Measurements from ENCODE around the gene REELD1. TPM values are rescaled to one million over a fixed set of nuclear protein-coding genes. Genes with fewer than 3 reads are reported as not detected.

REELD1 gene
- total and polyA plus RNA-seq, 2 of the 4 experiments (the other 2 are of a cell fraction) = not detected

DNA sequence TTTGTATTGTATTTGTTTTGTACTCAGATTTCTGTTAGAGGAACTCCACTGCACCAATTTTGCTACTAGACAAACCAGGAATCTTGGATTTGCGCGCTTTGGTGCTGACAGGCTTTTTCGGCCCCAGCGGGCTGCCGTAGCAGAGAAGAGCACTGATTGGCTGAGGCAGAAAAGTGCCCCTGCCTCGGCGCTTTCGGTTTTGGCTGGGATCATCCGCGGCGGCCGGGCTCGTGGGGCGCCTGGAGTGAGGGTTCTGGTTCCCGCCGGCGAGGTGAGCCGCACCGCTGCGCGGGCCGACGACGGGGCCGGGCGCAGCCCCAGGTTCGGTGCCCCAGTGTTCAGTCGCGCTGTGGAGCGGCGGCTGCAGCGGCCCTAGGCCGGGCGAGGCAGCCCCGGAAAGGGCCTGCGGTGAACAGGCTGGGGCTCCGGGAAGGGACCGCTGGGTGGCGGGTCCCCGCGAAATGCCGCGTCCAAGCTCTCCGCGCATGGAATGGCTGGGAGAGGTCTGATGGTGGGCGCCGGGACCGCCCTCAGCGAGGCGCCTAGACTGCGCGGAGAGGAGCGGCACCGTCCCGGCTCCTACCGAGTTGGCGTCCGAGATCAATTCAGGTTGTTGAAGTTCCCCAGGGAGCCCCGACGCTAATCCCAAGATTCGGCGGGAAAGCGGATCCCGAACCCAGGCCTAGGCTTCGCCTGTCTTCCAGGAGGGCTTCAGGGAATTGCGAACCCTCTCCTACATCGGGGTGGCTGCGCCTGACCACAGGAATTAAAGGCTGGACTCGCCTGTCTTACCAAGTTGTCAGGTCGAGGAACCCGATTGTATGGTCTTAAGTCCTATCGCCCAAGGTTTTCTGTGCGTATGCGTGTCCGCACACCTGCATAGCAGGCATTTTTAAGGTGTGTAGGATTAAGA is 38.5 kb upstream of the REELD1 start, which contains the start of gene LSM6:
Gene LSM6 (plus strand): TSS at position 178 of the 913 bp plus-strand sequence. CDS start 7,204 bp downstream, outside the sequence.
- peak within 1 kb of the TSS; percentile 52 for H2BK5ac ChIP-seq (ENCODE audit: low read depth, low read length, poor library complexity, severe bottlenecking)
- dilution Hi-C loops (cut with HindIII; ENCODE audit: low sequenced_read_pairs, unreplicated experiment) = no loop called here
- ATAC-seq (ENCODE audit: low read depth) = peak; percentile 96
- no peak within 1 kb of the TSS for H2BK15ac ChIP-seq (ENCODE audit: low read depth, low read length)
- TSS peak; percentile 29 for BruUV-seq (replicated peaks)
- peaks cover 4% of the 10 kb centered on the region; the same call in 1 of the 2 replicates for H3K9me1 ChIP-seq (ENCODE audit: insufficient read depth, low read length)
- H3K9me3 ChIP-seq (ENCODE audit: control insufficient read depth, insufficient read depth, low read length) = no peaks in the 10 kb centered on the region
- H3K4me1 ChIP-seq (ENCODE audit: control insufficient read depth, insufficient read depth, low read length) = peaks cover 3% of the 10 kb centered on the region; the same call in 1 of the 2 replicates
- peaks cover 21 to 23% of the 10 kb centered on the region in 2 experiments for H3K79me1 ChIP-seq (ENCODE audit: low read depth in 1 of 2, low read length in 2 of 2)
- peak within 1 kb of the TSS; percentile 76 for H3K23ac ChIP-seq (ENCODE audit: low read depth, low read length)
- peak within 1 kb of the TSS; percentile 87 for H3K4me2 ChIP-seq (ENCODE audit: low read depth, low read length)
- CTCF ChIA-PET = no interaction called here
- H4K8ac ChIP-seq (ENCODE audit: low read depth in 2 of 2, low read length in 2 of 2) = peak within 1 kb of the TSS; percentile 64 to 80
- peak within 1 kb of the TSS; percentile 57 for H3K56ac ChIP-seq (ENCODE audit: extremely low read depth, insufficient read depth, low read length)
- H2BK120ac ChIP-seq (ENCODE audit: low read depth, low read length) = peak within 1 kb of the TSS; percentile 56; the same call in 1 of the 2 replicates
- DNase-seq = peak; percentile 85
- H3K4me3 ChIP-seq (ENCODE audit: insufficient read depth, low read depth, low read length) = peak within 1 kb of the TSS; percentile 60
- peak within 1 kb of the TSS; percentile 59 for H3K4ac ChIP-seq (ENCODE audit: low read depth, low read length)
- peak within 1 kb of the TSS; percentile 77 for H3K9ac ChIP-seq (ENCODE audit: low read depth, low read length)
- POLR2A ChIA-PET (ENCODE audit: unreplicated experiment) = interaction anchor here (0.6 kb wide), 1 partner anchor 107 kb away, joined by 3 read pairs; no protein-coding TSS in a partner anchor
- peak within 1 kb of the TSS; percentile 49; the same call in 1 of the 2 replicates for H4K91ac ChIP-seq (ENCODE audit: insufficient read depth, low read depth, low read length)
- H3K14ac ChIP-seq (replicated peaks; ENCODE audit: low read depth, low read length) = peak within 1 kb of the TSS; percentile 62
- no peak within 1 kb of the TSS for H2BK20ac ChIP-seq (ENCODE audit: low read depth, low read length)
- WGBS, 2 experiments (ENCODE audit: extremely low coverage in 2 of 2, insufficient read length in 1 of 2) = no CpG with 5 or more reads among the region's 75 CpGs
- H4K20me1 ChIP-seq (ENCODE audit: insufficient read depth, low read length) = peaks cover 5% of the 10 kb centered on the region; the same call in 1 of the 2 replicates
- intact Hi-C loops (cut with micrococcal nuclease) = loop anchor here (1.0 to 5.0 kb wide), 2 partner anchors 238 to 556 kb away; partner anchors contain the start of genes MMAA and ZNF827
- H3K27ac ChIP-seq (ENCODE audit: insufficient read depth, low read length) = peak within 1 kb of the TSS; percentile 53
- peak within 1 kb of the TSS; percentile 97 for H2AFZ ChIP-seq (replicated peaks; ENCODE audit: low read length, poor library complexity)
- no peaks in the 10 kb centered on the region; the same call in 1 of the 2 replicates for H3K36me3 ChIP-seq (ENCODE audit: control insufficient read depth, insufficient read depth, low read length)
- H4K5ac ChIP-seq (ENCODE audit: low read depth, low read length) = no peak within 1 kb of the TSS; the same call in 1 of the 2 replicates
- in situ Hi-C loops (cut with MboI; ENCODE audit: low sequenced_read_pairs) = no loop called here
- H3K18ac ChIP-seq (ENCODE audit: low read depth, low read length) = no peak within 1 kb of the TSS
- no peak within 1 kb of the TSS for H2AK5ac ChIP-seq (ENCODE audit: low read depth, low read length)
- peak within 1 kb of the TSS; percentile 81 for H2AK9ac ChIP-seq (replicated peaks; ENCODE audit: low read depth, low read length, poor library complexity)
- no peaks in the 10 kb centered on the region for H3K27me3 ChIP-seq (ENCODE audit: control insufficient read depth, insufficient read depth, low read length)
- TF ChIP-seq, protein P1, sequence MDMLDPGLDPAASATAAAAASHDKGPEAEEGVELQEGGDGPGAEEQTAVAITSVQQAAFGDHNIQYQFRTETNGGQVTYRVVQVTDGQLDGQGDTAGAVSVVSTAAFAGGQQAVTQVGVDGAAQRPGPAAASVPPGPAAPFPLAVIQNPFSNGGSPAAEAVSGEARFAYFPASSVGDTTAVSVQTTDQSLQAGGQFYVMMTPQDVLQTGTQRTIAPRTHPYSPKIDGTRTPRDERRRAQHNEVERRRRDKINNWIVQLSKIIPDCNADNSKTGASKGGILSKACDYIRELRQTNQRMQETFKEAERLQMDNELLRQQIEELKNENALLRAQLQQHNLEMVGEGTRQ (IDR thresholded peaks at IDR 0.05; ENCODE audit: low read depth, low read length) = no peak
- TF ChIP-seq RCOR1 (IDR thresholded peaks at IDR 0.05; ENCODE audit: insufficient replicate concordance, low read length) (no peak), POLR2A (IDR thresholded peaks at IDR 0.05; ENCODE audit: low read depth, low read length) (no peak), CEBPB (IDR thresholded peaks at IDR 0.05; ENCODE audit: low read depth, low read length) (no peak), SMC3 (IDR thresholded peaks at IDR 0.05; ENCODE audit: low read depth, low read length) (no peak), MXI1 (IDR thresholded peaks at IDR 0.05; ENCODE audit: borderline replicate concordance, low read depth, low read length) (peak; percentile 57; the same call in 1 of the 2 replicates), RFX5 (IDR thresholded peaks at IDR 0.05; ENCODE audit: low read depth, low read length) (no peak), MAFK (IDR thresholded peaks at IDR 0.05; ENCODE audit: low read depth, low read length) (peak; percentile 30; the same call in 1 of the 2 replicates), RAD21 (IDR thresholded peaks at IDR 0.05; ENCODE audit: low read length) (no peak), NFE2L2 (IDR thresholded peaks at IDR 0.05; ENCODE audit: low read depth, low read length) (no peak), CHD1 (IDR thresholded peaks at IDR 0.05; ENCODE audit: low read depth, low read length) (0 out of 2 replicates have a peak, but pooled peaks have one; percentile 27)
- TF ChIP-seq, protein P2, sequence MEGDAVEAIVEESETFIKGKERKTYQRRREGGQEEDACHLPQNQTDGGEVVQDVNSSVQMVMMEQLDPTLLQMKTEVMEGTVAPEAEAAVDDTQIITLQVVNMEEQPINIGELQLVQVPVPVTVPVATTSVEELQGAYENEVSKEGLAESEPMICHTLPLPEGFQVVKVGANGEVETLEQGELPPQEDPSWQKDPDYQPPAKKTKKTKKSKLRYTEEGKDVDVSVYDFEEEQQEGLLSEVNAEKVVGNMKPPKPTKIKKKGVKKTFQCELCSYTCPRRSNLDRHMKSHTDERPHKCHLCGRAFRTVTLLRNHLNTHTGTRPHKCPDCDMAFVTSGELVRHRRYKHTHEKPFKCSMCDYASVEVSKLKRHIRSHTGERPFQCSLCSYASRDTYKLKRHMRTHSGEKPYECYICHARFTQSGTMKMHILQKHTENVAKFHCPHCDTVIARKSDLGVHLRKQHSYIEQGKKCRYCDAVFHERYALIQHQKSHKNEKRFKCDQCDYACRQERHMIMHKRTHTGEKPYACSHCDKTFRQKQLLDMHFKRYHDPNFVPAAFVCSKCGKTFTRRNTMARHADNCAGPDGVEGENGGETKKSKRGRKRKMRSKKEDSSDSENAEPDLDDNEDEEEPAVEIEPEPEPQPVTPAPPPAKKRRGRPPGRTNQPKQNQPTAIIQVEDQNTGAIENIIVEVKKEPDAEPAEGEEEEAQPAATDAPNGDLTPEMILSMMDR (conservative IDR thresholded peaks at IDR 0.05; ENCODE audit: low read depth, low read length) = 0 out of 2 replicates have a peak, but pooled peaks have one; percentile 5
- TF ChIP-seq, protein P3, sequence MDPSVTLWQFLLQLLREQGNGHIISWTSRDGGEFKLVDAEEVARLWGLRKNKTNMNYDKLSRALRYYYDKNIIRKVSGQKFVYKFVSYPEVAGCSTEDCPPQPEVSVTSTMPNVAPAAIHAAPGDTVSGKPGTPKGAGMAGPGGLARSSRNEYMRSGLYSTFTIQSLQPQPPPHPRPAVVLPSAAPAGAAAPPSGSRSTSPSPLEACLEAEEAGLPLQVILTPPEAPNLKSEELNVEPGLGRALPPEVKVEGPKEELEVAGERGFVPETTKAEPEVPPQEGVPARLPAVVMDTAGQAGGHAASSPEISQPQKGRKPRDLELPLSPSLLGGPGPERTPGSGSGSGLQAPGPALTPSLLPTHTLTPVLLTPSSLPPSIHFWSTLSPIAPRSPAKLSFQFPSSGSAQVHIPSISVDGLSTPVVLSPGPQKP (IDR thresholded peaks at IDR 0.05; ENCODE audit: borderline replicate concordance, low read depth, low read length) = no peak

Data from IMR-90 (cell line).